Activated CD8-positive, alpha-beta memory T cell treated with anti-CD3 and anti-CD28 coated beads, Interleukin-2, amount 10 ng/mL, durations not matched to agents 7 days and 5 days (primary cell): Measurements from ENCODE around the gene PHF5A. TPM values are rescaled to one million over a fixed set of nuclear protein-coding genes. Genes with fewer than 3 reads are reported as not detected.
"Not testable (repeated sequence)": the region's sequence is repeated elsewhere in the genome, so short reads cannot be mapped to it uniquely, and the experiment has no call there.

ENCODE experiments used
- ATAC-seq: fragments of 150-1000 bp; cut with Tn5 transposase; one replicate; pipeline ENCODE4 v1.10.0; 2021; ENCODE audit warnings: moderate library complexity
- CTCF ChIA-PET: fragments of 350-600 bp; sonication (Branson Sonifier 250); formaldehyde crosslinking; loops from one replicate; lab custom pipeline; 2021; ENCODE audit warnings: antibody characterized with exemption; lab: Charles Lee
- DNase-seq: peaks from one replicate; pipeline ENCODE4 v3.0.0-alpha.2; 2020
- H3K27ac Mint-ChIP-seq: one replicate; pipeline ENCODE4 v1.8.0; 2021; ENCODE audit warnings: mild to moderate bottlenecking, mixed read lengths
- H3K27me3 Mint-ChIP-seq: one replicate; pipeline ENCODE4 v1.8.0; 2021; ENCODE audit warnings: mixed read lengths
- H3K36me3 Mint-ChIP-seq: one replicate; pipeline ENCODE4 v1.8.0; 2021; ENCODE audit warnings: mild to moderate bottlenecking, mixed read lengths
- H3K4me1 Mint-ChIP-seq: one replicate; pipeline ENCODE4 v1.8.0; 2021; ENCODE audit warnings: mixed read lengths
- H3K4me3 Mint-ChIP-seq: one replicate; pipeline ENCODE4 v1.8.0; 2021; ENCODE audit warnings: mild to moderate bottlenecking, moderate library complexity, mixed read lengths
- H3K9me3 Mint-ChIP-seq: one replicate; pipeline ENCODE4 v1.8.0; 2022; ENCODE audit warnings: low read depth, mixed read lengths
- total RNA-seq, 2 experiments: library from RNA; stranded (reverse); gene quantifications; one replicate each; pipeline ENCODE4 v1.2.3, GENCODE V29; 2021

PHF5A gene
- total RNA-seq, 2 experiments from 2014 or later = 54.5 to 75.0 TPM

DNA sequence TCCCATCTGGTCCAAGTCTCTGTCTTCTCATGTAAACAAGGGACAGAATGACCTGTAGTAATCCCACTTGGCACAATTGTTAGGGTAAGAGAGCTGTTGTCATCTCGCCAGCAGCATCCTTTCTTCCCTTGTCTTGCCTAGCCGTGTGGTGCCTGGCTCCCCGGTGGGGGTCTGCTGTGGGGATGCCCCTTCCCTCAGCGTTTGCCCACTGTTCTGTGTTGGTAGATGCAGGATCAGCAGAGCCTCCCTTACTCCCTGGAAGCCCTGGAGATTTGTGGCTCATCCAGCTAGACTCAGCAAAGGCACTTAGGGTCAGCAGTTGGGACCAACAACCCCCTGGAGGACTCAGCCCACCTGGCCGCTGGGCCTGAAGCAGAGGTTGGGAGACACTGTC is 13.4 kb upstream of the PHF5A start:
- H3K27ac Mint-ChIP-seq = no peak overlapping the region
- no peaks in the 10 kb centered on the region for H3K9me3 Mint-ChIP-seq
- DNase-seq (no peak), ATAC-seq (no peak)
- no peaks in the 10 kb centered on the region for H3K36me3 Mint-ChIP-seq
- H3K4me3 Mint-ChIP-seq = no peak overlapping the region
- CTCF ChIA-PET = interaction anchor here (1.0 to 1.7 kb wide), 2 partner anchors 13 to 78 kb away, joined by 3 to 5 read pairs; partner anchors contain the start of genes ACO2 and PHF5A
- H3K27me3 Mint-ChIP-seq = no peaks in the 10 kb centered on the region
- H3K4me1 Mint-ChIP-seq = peaks cover 26% of the 10 kb centered on the region

DNA sequence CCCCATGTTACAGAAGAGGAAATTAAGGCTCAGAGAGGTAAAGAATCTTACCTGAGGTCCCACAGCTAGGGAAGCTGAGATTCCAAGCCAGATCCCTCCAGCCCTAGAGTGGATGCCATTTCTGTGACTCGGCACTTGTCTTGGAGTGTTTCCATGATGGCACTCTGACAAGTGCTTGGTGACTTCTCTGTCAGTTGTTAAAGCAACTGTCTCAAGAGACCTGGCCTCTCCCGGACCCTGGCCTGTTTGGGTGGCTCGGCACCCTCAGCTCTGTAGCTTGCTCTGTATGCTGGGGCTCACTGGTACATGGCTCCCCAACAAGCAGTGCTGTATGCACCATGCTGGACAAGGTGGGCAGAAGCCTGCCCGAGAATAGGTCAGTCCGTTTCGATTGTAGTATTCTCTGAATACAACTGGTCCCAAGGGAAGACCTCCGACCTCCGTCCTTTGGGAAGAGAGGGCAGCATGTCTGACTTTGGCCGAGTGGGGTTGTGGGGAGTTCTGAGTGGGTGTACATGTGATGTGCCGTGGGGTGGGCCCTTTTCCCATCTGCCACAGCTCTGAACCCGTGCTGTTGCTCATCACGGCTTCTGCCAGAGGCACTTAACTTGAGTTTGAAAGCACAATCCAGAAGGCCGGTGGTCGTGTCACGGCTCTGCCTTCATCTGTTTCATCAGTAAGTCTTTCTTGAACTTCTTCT is 12.8 kb upstream of the PHF5A start:
- H3K27ac Mint-ChIP-seq = no peak overlapping the region
- peaks cover 26% of the 10 kb centered on the region for H3K4me1 Mint-ChIP-seq
- ATAC-seq (no peak), DNase-seq (no peak)
- no peak overlapping the region for H3K4me3 Mint-ChIP-seq
- H3K9me3 Mint-ChIP-seq = no peaks in the 10 kb centered on the region
- CTCF ChIA-PET = interaction anchor here (0.7 to 1.7 kb wide), 3 partner anchors 13 to 77 kb away, joined by 3 to 5 read pairs (median 3); partner anchors contain the start of genes ACO2 and PHF5A
- H3K27me3 Mint-ChIP-seq = no peaks in the 10 kb centered on the region
- H3K36me3 Mint-ChIP-seq = no peaks in the 10 kb centered on the region

GRCh38 chr22:41480397-41480735 is 11.9 kb upstream of the PHF5A start:
- Mint-ChIP-seq H3K4me3 (no peak overlapping the region), H3K4me1 (peaks cover 22% of the 10 kb centered on the region), H3K36me3 (no peaks in the 10 kb centered on the region), H3K27me3 (no peaks in the 10 kb centered on the region), H3K27ac (no peak overlapping the region), H3K9me3 (no peaks in the 10 kb centered on the region)
- CTCF ChIA-PET = interaction anchor here (0.7 kb wide), 1 partner anchor 24 kb away, joined by 3 read pairs; no protein-coding TSS in a partner anchor
- no peak for ATAC-seq
- no peak for DNase-seq

GRCh38 chr22:41479671-41480396 is 11.3 kb upstream of the PHF5A start:
- Mint-ChIP-seq H3K4me1 (peaks cover 20% of the 10 kb centered on the region), H3K9me3 (no peaks in the 10 kb centered on the region), H3K27me3 (no peaks in the 10 kb centered on the region), H3K36me3 (no peaks in the 10 kb centered on the region), H3K4me3 (no peak overlapping the region), H3K27ac (no peak overlapping the region)
- DNase-seq (no peak), ATAC-seq (no peak)
- CTCF ChIA-PET = no interaction called here

- no peak overlapping the region for H3K27ac Mint-ChIP-seq
- ATAC-seq = no peak
- H3K4me3 Mint-ChIP-seq = no peak overlapping the region
- no peak for DNase-seq
- H3K4me1 Mint-ChIP-seq = peaks cover 20% of the 10 kb centered on the region
- CTCF ChIA-PET = interaction anchor here (0.6 to 1.5 kb wide), 3 partner anchors 21 to 75 kb away, joined by 3 to 5 read pairs (median 4); no protein-coding TSS in a partner anchor
- no peaks in the 10 kb centered on the region for H3K27me3 Mint-ChIP-seq
- H3K9me3 Mint-ChIP-seq = no peaks in the 10 kb centered on the region
- no peaks in the 10 kb centered on the region for H3K36me3 Mint-ChIP-seq
Measured at GRCh38 chr22:41478891-41479521, 10.5 kb upstream of the PHF5A start.

DNA sequence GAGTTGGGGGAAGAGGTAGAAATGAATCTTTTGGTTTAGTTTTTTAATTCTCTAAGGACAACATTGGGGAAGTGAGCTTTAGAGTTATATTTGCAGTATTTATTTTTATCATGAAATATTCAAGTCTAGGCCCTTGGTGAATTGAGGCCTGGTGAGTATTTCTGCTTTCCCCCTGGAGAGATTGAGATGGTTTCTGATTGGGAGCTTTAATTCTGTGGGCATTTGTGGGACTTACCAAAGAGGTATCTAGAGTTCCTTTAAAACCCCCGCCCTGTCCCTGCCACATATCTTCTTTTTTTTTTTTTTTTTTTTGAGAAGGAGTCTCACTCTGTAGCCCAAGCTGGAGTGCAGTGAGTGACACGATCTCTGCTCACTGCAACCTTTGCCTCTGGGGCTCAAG is 10.0 kb upstream of the PHF5A start:
- H3K4me3 Mint-ChIP-seq = no peak overlapping the region
- H3K27me3 Mint-ChIP-seq = no peaks in the 10 kb centered on the region
- no peaks in the 10 kb centered on the region for H3K36me3 Mint-ChIP-seq
- no peak for ATAC-seq
- no peaks in the 10 kb centered on the region for H3K9me3 Mint-ChIP-seq
- CTCF ChIA-PET = interaction anchor here (0.6 to 1.5 kb wide), 3 partner anchors 22 to 74 kb away, joined by 3 to 5 read pairs (median 4); no protein-coding TSS in a partner anchor
- no peak for DNase-seq
- no peak overlapping the region for H3K27ac Mint-ChIP-seq
- H3K4me1 Mint-ChIP-seq = peaks cover 25% of the 10 kb centered on the region

- H3K9me3 Mint-ChIP-seq = no peaks in the 10 kb centered on the region
- no peaks in the 10 kb centered on the region for H3K27me3 Mint-ChIP-seq
- H3K4me3 Mint-ChIP-seq = no peak overlapping the region
- H3K4me1 Mint-ChIP-seq = peaks cover 31% of the 10 kb centered on the region
- no peak for DNase-seq
- H3K36me3 Mint-ChIP-seq = peaks cover 4% of the 10 kb centered on the region
- CTCF ChIA-PET = interaction anchor here (0.9 to 1.4 kb wide), 3 partner anchors 24 to 27 kb away, joined by 3 to 6 read pairs (median 3); no protein-coding TSS in a partner anchor
- H3K27ac Mint-ChIP-seq = no peak overlapping the region
- no peak for ATAC-seq
Measured at GRCh38 chr22:41474872-41475451, 6.5 kb upstream of the PHF5A start.

DNA sequence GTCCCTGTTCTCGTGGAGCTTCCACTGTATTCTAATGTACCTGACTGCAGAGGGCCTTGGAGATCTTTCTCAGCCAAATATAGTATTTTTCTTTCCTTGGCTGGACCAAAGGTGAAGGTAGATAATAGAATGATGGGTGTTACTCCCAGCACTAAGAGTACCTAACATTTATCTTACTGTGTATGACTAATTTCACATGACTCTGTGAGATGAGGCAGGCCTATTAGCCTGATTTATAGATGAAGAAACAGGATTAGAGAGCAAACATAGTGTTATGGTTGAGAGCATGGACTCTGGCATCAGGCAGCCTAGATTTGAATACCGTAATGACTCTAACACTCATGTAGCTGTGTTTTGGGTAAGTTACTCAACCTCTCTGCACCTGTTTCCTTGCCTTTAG is 3.1 kb upstream of the PHF5A start:
- Mint-ChIP-seq H3K36me3 (peaks cover 19% of the 10 kb centered on the region), H3K27ac (no peak overlapping the region), H3K9me3 (no peaks in the 10 kb centered on the region), H3K4me1 (peaks cover 49% of the 10 kb centered on the region), H3K4me3 (no peak overlapping the region), H3K27me3 (no peaks in the 10 kb centered on the region)
- no peak for ATAC-seq
- CTCF ChIA-PET = no interaction called here
- no peak for DNase-seq

GRCh38 chr22:41470886-41471285 is 2.4 kb upstream of the PHF5A start:
- peaks cover 23% of the 10 kb centered on the region for H3K36me3 Mint-ChIP-seq
- CTCF ChIA-PET = no interaction called here
- no peak for ATAC-seq
- peak overlapping the region; percentile 45 for H3K27ac Mint-ChIP-seq
- DNase-seq = no peak
- H3K4me1 Mint-ChIP-seq = peaks cover 55% of the 10 kb centered on the region
- H3K9me3 Mint-ChIP-seq = no peaks in the 10 kb centered on the region
- peak overlapping the region; percentile 46 for H3K4me3 Mint-ChIP-seq
- H3K27me3 Mint-ChIP-seq = no peaks in the 10 kb centered on the region

DNA sequence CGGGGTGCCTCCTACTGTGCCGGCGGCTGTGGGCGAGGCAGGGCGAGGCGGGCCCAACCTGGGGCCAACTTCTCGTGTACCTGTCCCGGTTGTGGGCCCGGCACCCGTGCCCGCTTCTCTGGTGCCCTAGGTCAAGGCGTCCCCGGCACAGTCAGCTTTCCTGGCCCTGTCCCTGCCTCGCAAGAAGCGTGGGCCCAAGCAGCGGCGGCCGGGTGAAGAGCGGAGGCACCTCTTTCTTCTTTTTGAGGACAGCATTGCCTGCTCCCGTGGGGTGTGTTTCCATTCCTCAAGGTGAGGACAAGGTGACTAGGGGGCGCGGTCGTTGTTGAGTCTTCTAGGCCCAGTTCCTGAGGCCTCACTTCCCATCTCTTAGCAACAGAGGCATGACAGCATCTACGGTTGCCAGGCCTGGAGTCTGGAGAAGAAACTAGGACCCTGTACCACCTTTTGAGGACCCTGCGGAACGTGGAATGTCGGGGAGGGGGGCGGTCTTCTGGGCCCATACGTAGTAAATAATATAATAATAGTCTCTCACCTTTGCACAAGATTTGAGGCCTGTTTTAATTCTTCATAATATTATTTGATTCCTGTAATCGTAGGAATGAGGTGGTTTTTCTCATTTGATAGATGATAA is 843 bp upstream of the PHF5A start:
- H3K9me3 Mint-ChIP-seq = no peaks in the 10 kb centered on the region
- H3K27ac Mint-ChIP-seq = peak overlapping the region; percentile 98
- peaks cover 33% of the 10 kb centered on the region for H3K36me3 Mint-ChIP-seq
- H3K4me3 Mint-ChIP-seq = peak overlapping the region; percentile 80
- CTCF ChIA-PET = interaction anchor here (0.8 to 2.6 kb wide), 11 partner anchors 10 to 120 kb away, joined by 3 to 18 read pairs (median 5); partner anchors contain the start of genes PMM1, POLR3H, TEF and TOB2
- no peaks in the 10 kb centered on the region for H3K27me3 Mint-ChIP-seq
- peaks cover 62% of the 10 kb centered on the region for H3K4me1 Mint-ChIP-seq
- ATAC-seq (peak; percentile 3), DNase-seq (no peak)

DNA sequence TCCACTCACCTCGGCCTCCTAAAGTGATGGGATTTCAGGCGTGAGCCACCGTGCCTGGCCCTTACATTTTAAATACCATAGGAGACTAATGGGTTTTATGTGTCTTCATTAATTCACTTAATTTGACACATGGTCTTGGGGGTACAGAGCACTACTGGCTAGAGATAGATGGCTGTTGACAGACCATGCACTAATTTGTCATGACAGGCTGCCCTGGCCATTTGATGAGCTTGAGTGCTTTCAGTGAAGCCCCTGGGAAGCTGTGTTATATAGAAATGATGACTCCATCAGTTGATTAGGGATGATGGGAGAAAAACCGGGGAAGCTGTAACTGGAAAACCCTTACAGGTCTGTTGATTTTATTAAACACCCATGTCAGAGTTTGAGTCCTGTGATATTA is 6.6 kb downstream of the PHF5A start:
- ATAC-seq (no peak), DNase-seq (no peak)
- Mint-ChIP-seq H3K4me3 (no peak overlapping the region), H3K36me3 (peaks cover 47% of the 10 kb centered on the region), H3K27ac (no peak overlapping the region), H3K9me3 (no peaks in the 10 kb centered on the region), H3K27me3 (no peaks in the 10 kb centered on the region), H3K4me1 (peaks cover 24% of the 10 kb centered on the region)
- CTCF ChIA-PET = interaction anchor here (1.2 to 2.4 kb wide), 2 partner anchors 56 to 58 kb away, joined by 3 to 13 read pairs; no protein-coding TSS in a partner anchor

GRCh38 chr22:41460071-41460470 is 8.4 kb downstream of the PHF5A start:
- not testable (repeated sequence) for H3K4me3 Mint-ChIP-seq, H3K9me3 Mint-ChIP-seq, ATAC-seq, H3K27ac Mint-ChIP-seq, DNase-seq, H3K27me3 Mint-ChIP-seq
- H3K36me3 Mint-ChIP-seq = peaks cover 38% of the 10 kb centered on the region
- H3K4me1 Mint-ChIP-seq = peaks cover 15% of the 10 kb centered on the region
- CTCF ChIA-PET = interaction anchor here (1.3 to 3.6 kb wide), 3 partner anchors 9 to 207 kb away, joined by 3 to 11 read pairs (median 5); partner anchors contain the start of genes ACO2 and PHF5A
